SH-SY5Y (cell line): ENCODE data around the gene NMNAT3.

Source experiments
- GATA2 ChIP-seq: IDR thresholded peaks from 2 replicates; pipeline ENCODE4 v1.6.1; 2011; ENCODE audit warnings: mild to moderate bottlenecking, low read depth, low read length
- GATA3 ChIP-seq: IDR thresholded peaks from 2 replicates; pipeline ENCODE4 v1.6.1; 2011; ENCODE audit warnings: low read depth, mild to moderate bottlenecking, low read length, moderate library complexity

- TF ChIP-seq GATA2: no peak
- TF ChIP-seq GATA3: no peak
Observed at GRCh38 chr3:139517321-139518065, 160.3 kb downstream of the NMNAT3 start.
